Germinal center (tissue), 1 donor: ENCODE data around the gene NCOA7.
"Not testable (repeated sequence)": the region's sequence is repeated elsewhere in the genome, so short reads cannot be mapped to it uniquely, and the experiment has no call there.

Experiments
- DNase-seq: peaks from one replicate; pipeline ENCODE4 v3.0.0; 2012; ENCODE audit warnings: mixed read lengths, low spot score

Gene NCOA7

DNA sequence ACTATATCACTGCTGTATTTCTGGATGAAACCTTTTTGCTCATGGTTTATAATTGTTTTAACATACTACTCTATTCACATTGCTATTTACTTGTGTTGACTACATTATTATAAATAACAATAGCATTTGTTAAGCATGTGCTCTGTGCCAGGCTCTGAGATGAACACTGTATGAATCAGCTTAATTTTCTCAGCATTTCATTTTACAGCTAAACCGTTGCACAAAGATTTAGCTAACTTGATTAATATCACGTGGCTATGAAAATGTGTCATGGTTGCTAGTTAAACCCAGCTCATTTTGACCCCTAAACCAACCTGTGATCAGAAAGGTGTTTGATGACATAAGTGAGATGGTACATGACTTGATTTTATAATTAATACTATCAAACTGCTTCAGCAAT, 77.5 kb downstream of the NCOA7 start:
- DNase-seq, result no peak

GRCh38 chr6:125868678-125869395, 78.1 kb downstream of the NCOA7 start:
- DNase-seq, result no peak

DNA sequence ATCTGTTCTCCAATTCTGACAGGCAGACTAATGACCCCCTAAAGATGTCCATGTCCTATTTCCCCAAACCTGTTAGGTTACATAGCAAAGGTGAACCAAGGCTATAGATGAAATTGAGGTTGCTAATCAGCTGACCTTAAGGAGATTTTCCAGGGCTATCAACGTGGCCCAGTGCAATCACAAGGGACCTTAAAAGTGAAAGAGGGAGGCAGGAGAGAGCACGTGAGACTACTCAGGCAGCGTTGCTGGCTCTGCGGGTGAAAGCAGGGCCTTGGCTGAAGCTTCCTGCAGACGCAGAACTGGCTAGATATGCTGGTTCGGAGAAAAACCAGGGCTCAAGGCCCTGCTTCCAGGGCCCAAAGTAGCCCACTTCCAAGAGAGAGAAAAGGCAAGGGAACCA, 78.7 kb downstream of the NCOA7 start:
- no peak for DNase-seq

- DNase-seq, result no peak
These were observed 80.6 kb downstream of the NCOA7 start for GRCh38 chr6:125871365-125871764.

- DNase-seq, result no peak
These were observed 81.6 kb downstream of the NCOA7 start for GRCh38 chr6:125872259-125872921.

DNA sequence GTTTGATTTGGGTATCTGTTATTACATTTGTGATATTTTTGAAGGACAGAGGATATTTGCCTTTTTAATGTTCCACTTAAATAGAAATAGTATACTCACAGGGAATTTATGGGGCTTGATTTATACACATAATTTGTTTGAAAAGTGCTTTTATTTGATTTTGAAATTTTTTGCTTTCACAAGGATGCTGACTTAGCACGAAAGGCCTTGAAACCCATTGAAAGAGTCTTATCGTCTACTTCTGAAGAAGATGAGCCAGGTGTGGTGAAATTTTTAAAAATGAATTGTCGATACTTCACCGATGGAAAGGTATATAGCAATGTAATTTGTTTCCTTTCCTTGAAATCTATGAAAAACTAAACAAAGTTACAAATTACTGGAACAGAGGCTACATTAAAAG, 91.5 kb downstream of the NCOA7 start:
- DNase-seq, result no peak

DNA sequence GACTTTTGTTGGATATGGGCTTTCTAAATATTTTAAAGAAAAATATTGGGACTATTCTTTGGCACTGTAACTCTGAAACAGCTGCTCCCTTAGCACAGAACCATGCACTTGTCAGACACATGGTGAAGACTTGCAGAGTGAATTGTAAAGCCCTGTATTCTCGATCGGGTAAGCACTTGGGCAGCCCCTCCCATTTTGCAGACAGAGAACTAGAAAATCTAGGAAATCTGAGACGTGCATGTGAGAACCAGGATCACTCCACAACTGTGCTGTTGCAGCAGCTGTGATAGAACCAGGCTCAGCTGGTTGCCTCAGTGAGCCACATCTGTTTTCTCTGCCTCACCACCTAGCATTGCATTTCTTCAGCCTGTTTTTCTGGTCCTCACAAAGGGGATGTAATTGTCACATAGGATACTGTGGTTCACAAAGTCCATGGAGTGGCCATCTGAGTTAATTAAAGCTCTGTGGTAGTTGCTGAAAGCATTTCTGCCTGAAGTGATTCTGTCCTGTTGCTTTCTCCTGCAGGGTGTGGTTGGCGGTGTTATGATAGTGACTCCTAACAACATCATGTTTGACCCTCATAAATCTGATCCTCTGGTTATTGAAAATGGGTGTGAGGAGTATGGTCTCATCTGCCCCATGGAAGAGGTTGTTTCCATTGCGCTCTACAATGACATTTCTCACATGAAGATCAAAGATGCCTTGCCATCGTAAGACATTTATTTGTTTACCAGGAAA, 94.0 kb downstream of the NCOA7 start:
- DNase-seq, result no peak

DNA sequence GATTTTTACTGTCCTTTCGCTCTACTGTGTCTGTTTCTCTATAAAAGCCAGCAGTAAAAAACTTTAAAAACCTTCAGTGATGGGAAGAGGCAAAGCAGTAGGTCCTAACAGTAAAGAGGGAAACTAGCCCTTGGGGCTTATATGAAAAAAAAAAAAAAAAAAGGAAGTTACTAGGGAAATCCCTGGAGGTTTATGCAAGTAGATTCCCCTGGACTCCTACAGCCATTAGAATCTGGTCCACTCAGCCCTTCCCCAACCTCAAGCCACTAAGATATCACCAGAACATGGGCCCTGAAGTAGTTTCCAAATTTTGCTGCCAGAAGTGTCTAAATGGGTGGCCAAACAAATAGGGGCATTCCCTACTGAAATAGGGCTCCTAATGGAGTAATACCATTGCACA, 95.3 kb downstream of the NCOA7 start:
- no peak for DNase-seq

DNA sequence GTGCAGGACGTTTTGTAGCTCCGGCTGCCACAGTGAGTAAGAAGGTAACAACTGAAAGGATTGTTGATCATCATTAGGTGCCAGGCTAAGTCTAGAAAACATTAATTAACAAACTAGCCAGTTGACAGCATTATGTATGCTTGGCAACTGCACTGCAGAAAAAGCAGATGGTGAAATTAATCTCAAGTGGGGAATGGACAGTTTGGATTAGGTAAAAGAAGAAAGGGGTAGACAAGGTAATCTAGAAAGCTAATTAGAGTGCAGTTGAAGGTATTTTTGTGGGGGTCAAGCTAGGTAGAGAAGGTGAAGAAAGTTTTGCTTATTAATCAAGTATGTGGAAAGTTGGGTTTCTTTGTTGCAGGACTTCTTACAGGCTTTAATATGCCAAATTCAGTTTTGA, 96.2 kb downstream of the NCOA7 start:
- no peak for DNase-seq

- DNase-seq, result no peak
These were observed 96.6 kb downstream of the NCOA7 start for GRCh38 chr6:125887372-125887771.

- DNase-seq, result peak; percentile 26
These were observed 98.4 kb downstream of the NCOA7 start for GRCh38 chr6:125888989-125889656.

- no peak for DNase-seq
These were observed 109.0 kb downstream of the NCOA7 start for GRCh38 chr6:125899726-125900182.

GRCh38 chr6:125904871-125905270, 114.1 kb downstream of the NCOA7 start:
- DNase-seq, result no peak

DNA sequence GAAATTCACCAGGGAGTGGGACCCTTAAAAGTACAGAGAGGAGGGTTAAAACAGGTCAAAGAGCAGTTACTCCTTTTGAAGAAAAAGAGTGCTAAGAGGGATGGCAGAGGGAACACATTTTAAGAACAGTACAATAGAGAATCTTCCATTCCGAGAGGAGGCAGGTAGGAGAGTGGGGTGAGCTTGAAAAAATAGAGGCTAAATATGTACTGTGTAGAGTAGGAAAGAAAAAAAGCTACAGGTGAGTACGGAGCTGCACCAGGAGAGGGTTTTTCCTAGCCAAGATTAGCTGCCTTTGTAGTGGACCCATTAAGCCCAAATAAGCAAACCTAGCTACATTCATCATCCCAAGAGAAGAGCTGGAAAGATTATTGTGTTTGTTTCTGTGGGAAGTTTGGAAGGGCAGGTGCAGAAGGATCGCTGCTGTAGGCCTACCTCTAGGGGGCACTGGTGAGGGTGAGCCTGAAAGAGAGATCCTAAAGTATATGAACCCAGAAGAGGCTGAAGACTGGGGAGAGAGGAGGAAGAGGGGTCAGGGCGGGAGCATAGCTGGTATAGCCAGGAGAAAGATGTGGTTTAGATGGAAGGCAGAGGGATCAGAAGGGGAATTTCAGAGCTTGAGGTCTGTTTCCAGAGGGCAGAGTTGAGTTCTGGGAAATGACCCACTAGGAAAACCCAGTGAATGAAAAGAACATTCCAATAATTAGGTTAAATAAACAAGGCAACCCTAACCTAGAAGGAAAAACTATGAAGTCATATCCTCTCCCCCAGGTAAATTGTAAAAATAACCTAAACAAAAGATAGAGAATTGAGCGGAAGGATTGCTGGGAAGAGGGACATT, 115.6 kb downstream of the NCOA7 start:
- DNase-seq, result peak; percentile 52

GRCh38 chr6:125910527-125910926, 119.8 kb downstream of the NCOA7 start:
- DNase-seq, result no peak

DNA sequence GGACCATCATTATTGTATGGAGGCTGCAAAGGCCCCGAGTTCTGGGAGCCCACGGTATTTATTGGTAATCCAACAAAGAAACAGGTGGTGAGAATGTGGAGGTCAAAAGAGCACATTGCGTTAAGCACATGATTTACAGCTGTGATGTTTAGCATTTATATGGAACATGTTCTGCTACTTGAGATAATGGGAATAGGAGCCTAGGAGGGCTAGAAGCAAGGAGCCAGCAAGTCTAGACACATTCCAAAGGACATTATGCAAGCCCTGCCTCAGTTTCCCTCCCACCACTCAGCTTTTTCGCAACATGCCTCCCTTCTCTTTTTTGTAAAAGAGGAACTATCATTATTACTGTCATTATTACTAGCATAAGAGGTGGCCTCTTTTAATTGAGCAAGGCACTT, 120.3 kb downstream of the NCOA7 start:
- not testable (repeated sequence) for DNase-seq

DNA sequence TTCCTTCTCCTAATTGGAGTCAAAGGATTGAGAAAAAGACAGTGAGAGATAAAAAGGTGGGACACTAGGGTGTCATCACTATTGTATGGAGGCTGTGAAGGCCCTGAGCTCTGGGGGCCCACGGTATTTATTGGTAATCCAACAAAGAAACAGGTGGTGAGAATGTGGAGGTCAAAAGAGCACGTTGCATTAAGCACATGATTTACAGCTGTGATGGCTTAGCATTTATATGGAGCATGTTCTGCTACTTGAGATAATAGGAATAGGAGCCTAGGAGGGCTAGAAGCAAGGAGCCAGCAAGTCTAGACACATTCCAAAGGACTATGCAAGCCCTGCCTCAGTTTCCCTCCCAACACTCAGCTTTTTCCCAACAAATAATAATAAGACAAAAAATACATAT, 121.7 kb downstream of the NCOA7 start:
- DNase-seq, result not testable (repeated sequence)

DNA sequence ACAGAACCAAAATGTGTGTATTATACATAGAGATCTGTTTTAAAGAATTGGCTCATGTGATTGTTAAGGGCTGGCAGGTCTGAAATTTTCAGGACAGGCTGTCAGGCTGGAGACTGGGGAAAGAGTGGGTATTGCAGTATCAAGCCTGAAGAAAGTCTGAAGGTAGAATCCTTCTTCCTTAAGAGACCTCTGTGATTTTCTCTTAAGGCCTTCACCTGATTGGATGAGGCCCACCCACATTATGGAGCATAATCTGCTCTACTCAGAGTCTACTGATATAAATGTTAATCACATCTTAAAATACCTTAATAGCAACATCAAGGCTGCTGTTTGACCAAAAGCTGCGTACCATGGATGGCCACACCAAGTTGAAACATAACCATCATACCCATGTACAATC, 122.4 kb downstream of the NCOA7 start:
- DNase-seq, result no peak

GRCh38 chr6:125913864-125914351, 123.1 kb downstream of the NCOA7 start:
- DNase-seq, result no peak

- DNase-seq, result no peak
These were observed 127.5 kb downstream of the NCOA7 start for GRCh38 chr6:125918230-125918629.
